Measurements from ENCODE around the gene TECTA. TPM values are rescaled to one million over a fixed set of nuclear protein-coding genes. Genes with fewer than 3 reads are reported as not detected.

TECTA gene, protein sequence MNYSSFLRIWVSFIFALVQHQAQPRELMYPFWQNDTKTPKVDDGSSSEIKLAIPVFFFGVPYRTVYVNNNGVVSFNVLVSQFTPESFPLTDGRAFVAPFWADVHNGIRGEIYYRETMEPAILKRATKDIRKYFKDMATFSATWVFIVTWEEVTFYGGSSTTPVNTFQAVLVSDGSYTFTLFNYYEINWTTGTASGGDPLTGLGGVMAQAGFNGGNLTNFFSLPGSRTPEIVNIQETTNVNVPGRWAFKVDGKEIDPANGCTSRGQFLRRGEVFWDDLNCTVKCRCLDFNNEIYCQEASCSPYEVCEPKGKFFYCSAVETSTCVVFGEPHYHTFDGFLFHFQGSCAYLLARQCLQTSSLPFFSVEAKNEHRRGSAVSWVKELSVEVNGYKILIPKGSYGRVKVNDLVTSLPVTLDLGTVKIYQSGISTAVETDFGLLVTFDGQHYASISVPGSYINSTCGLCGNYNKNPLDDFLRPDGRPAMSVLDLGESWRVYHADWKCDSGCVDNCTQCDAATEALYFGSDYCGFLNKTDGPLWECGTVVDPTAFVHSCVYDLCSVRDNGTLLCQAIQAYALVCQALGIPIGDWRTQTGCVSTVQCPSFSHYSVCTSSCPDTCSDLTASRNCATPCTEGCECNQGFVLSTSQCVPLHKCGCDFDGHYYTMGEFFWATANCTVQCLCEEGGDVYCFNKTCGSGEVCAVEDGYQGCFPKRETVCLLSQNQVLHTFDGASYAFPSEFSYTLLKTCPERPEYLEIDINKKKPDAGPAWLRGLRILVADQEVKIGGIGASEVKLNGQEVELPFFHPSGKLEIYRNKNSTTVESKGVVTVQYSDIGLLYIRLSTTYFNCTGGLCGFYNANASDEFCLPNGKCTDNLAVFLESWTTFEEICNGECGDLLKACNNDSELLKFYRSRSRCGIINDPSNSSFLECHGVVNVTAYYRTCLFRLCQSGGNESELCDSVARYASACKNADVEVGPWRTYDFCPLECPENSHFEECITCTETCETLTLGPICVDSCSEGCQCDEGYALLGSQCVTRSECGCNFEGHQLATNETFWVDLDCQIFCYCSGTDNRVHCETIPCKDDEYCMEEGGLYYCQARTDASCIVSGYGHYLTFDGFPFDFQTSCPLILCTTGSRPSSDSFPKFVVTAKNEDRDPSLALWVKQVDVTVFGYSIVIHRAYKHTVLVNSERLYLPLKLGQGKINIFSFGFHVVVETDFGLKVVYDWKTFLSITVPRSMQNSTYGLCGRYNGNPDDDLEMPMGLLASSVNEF (N-terminal part only)
- total RNA-seq, result 0.33 and 0.52 TPM in 2 replicates

DNA sequence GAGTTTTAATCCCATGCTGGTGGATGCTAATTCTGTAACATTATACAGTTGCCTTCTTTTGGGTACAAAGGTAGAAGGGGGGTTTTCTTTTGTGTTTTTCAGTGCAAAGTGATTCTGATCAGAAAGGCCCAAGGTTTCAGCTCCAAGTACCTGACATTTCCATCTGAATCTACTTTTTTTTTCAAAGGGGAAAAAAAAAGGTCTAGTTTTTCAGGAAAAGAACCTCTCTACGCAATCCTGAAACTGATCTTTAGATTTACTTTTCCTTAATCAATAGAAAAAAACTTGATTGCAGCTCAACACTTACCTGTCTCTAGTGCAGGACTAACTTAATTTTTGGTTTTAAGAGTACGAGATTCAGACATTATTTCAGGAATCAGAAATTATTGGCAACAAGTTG is at the start of gene TECTA:
Gene TECTA, plus strand, starts transcription at position 301 of the 400 bp plus-strand sequence. CDS start 1,423 bp downstream, outside the sequence.

Other genes starting within 250 kb of the TECTA start
- gene TBCEL, start 77.1 kb upstream of the TECTA start, total RNA-seq, result 33.1 and 34.3 TPM in 2 replicates
- gene SC5D, start 191.5 kb downstream of the TECTA start, total RNA-seq, result 22.5 and 27.6 TPM in 2 replicates